ENCODE data around the gene EPB41L3. TPM values are rescaled to one million over a fixed set of nuclear protein-coding genes. Genes with fewer than 3 reads are reported as not detected.

EPB41L3 gene
- total RNA-seq, 3 donors from 2014 or later, result 35.4 to 178 (median 90.5) TPM

DNA sequence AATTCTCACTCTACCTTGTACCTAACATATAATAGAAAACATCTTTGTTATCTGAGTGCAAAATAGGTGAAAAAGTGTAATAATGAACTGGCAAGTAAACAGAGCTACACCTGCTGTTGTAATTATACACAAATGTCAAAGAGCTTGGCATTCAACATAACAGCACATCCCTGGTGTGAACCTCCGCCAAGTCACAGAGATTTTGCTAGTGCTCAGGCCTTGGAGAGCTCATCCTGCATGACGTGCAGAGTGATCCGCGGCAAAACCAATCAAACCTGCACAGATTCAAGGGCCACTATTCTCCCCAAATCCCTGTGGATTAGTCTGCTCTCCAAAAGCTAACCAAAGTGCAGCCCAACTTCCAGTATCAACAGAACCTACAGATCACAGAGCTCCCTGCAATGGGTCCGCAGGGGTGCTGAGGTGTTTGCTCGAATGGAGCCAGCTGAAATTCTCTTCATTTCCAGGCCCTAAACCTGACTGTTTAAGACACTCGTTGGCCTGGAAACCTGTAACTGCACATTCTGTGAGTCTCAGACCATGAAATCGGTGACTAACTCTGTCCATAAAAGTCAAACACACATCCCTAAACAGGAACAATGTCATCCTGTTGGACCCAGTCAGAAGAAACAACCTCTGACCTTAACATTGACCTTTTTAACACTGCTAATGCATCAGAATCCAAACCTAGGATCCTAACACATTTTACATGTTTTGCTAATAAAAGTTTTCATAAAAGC lies 111.8 kb downstream of the EPB41L3 start:
- Histone ChIP-seq H3K4me1 (no peaks in the 10 kb centered on the region), H3K4me3 (no peak overlapping the region), H3K27me3 (no peaks in the 10 kb centered on the region), H3K9me3 (no peaks in the 10 kb centered on the region), H3K36me3 (no peaks in the 10 kb centered on the region), H3K27ac (no peak overlapping the region)
- intact Hi-C loops (cut with DNase I; ENCODE audit: low total_unique reads), result no loop called here
- DNase-seq (ENCODE audit: low spot score in 2 of 2), result no peak
- no peak for TF ChIP-seq POLR2AphosphoS5 (IDR thresholded peaks at IDR 0.05)

DNA sequence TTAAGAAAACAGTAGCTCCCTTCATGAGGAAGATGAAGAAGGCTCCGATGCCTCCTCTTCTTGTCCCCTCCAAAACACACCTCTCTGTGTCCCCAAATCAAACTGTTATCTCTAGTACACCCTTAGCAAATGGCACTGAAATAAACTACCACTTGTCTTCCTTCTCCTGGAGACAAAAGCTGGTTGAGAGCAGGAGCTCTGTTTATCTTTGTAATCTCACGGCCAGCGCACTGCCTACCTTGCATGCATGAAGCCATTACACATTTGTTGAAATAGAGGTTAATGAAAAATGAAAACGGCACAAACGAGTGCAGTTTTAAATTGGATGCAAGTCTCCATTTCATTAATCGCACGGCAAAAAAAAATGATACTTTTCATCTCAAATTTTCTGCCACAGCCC lies 113.7 kb downstream of the EPB41L3 start:
- H3K9me3 ChIP-seq, result no peaks in the 10 kb centered on the region
- H3K4me3 ChIP-seq, result no peak overlapping the region
- H3K27me3 ChIP-seq, result no peaks in the 10 kb centered on the region
- DNase-seq (ENCODE audit: low spot score in 2 of 2), result no peak
- no peaks in the 10 kb centered on the region for H3K36me3 ChIP-seq
- H3K4me1 ChIP-seq, result no peaks in the 10 kb centered on the region
- TF ChIP-seq, protein P1, sequence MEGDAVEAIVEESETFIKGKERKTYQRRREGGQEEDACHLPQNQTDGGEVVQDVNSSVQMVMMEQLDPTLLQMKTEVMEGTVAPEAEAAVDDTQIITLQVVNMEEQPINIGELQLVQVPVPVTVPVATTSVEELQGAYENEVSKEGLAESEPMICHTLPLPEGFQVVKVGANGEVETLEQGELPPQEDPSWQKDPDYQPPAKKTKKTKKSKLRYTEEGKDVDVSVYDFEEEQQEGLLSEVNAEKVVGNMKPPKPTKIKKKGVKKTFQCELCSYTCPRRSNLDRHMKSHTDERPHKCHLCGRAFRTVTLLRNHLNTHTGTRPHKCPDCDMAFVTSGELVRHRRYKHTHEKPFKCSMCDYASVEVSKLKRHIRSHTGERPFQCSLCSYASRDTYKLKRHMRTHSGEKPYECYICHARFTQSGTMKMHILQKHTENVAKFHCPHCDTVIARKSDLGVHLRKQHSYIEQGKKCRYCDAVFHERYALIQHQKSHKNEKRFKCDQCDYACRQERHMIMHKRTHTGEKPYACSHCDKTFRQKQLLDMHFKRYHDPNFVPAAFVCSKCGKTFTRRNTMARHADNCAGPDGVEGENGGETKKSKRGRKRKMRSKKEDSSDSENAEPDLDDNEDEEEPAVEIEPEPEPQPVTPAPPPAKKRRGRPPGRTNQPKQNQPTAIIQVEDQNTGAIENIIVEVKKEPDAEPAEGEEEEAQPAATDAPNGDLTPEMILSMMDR (IDR thresholded peaks at IDR 0.05), result no peak
- TF ChIP-seq POLR2AphosphoS5 (IDR thresholded peaks at IDR 0.05) (no peak), POLR2A (IDR thresholded peaks at IDR 0.05) (no peak)
- no peak overlapping the region for H3K27ac ChIP-seq
- intact Hi-C loops (cut with DNase I; ENCODE audit: low total_unique reads), result no loop called here

DNA sequence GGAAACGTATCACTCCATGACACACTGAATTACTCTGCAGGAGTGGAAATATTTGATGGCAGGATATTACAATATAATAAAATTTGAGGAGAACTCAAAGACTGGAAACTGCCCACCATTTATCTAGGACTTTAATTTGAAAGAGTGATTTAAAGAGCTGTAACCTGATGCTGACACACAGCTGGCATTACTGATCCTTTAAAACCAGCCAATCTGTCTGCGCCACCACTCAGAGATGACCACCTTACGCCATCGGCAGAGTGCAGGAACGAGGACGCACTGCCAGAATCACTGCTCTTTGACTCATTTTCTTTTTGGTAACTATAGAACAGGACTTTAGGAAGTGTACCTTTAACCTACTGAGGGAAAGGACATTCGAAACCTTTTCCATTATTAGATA lies 114.1 kb downstream of the EPB41L3 start:
- intact Hi-C loops (cut with DNase I; ENCODE audit: low total_unique reads), result no loop called here
- Histone ChIP-seq H3K27me3 (no peaks in the 10 kb centered on the region), H3K9me3 (no peaks in the 10 kb centered on the region), H3K4me1 (no peaks in the 10 kb centered on the region), H3K36me3 (no peaks in the 10 kb centered on the region), H3K27ac (no peak overlapping the region), H3K4me3 (no peak overlapping the region)
- no peak for DNase-seq (ENCODE audit: low spot score in 2 of 2)
- TF ChIP-seq POLR2A (IDR thresholded peaks at IDR 0.05) (no peak), POLR2AphosphoS5 (IDR thresholded peaks at IDR 0.05) (no peak)
- TF ChIP-seq, protein P1 (IDR thresholded peaks at IDR 0.05), result no peak

DNA sequence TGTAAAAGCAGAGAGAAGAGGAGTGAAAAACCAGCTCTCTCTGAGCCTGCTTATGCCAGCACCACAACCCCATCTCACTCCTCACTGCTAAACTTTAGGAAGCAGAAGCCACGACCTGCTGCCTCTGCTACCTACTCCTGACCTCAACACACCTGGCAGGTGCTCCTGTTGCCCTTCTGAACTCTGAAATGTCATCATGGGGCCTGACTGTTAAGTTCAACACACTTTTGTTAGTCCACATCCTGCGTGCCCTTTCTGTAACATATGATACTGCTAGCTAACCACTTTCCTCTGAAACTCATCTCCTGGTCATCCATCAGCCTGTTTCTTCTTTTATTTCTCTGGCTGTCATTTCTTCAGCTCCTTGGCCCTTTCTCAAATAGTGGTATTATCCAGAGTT lies 118.1 kb downstream of the EPB41L3 start:
- no peak for DNase-seq (ENCODE audit: low spot score in 2 of 2)
- intact Hi-C loops (cut with DNase I; ENCODE audit: low total_unique reads), result no loop called here

DNA sequence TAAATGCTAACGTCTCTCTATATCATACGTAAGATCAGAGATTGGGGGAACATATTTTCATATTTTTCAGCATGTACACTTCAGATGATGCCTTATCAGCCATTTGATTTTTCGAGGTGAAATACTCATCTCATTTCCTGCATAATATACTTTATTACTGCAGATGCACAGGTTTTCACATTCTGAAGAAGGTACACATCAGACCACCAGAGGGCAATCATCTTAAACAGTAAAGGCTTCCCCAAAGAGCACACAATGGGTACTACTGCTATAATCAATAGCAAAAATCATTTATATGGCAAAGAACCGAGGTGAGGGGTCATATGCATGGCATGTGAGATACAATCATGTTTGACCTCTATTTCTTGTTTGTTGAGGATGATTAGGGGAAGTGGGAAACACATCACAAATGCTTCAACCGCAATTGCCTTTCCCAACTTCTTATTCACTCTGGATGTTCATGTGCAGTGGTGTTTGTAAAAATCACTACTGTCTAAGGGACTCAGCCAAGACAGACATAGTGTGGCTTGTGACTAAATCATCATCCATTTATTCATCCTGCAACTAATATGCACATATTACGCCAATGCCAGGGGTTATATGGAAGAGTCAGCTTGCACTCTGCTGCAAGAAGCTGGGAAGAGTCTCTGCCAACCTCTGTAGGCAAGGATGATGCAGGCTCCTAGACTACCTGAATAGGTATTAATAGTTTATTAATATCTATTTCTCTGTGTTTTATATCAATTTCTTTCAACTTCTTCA lies 118.7 kb downstream of the EPB41L3 start:
- no peak for DNase-seq (ENCODE audit: low spot score in 2 of 2)
- Histone ChIP-seq H3K27ac (no peak overlapping the region), H3K36me3 (no peaks in the 10 kb centered on the region), H3K9me3 (no peaks in the 10 kb centered on the region), H3K27me3 (no peaks in the 10 kb centered on the region), H3K4me1 (no peaks in the 10 kb centered on the region), H3K4me3 (no peak overlapping the region)
- intact Hi-C loops (cut with DNase I; ENCODE audit: low total_unique reads), result no loop called here
- TF ChIP-seq, protein P1 (IDR thresholded peaks at IDR 0.05), result peak in 2 of 3 donors; percentile 21 to 43
- TF ChIP-seq POLR2A (IDR thresholded peaks at IDR 0.05), result no peak

More for the DNA sequence above, 118.1 kb downstream of the EPB41L3 start:
- Histone ChIP-seq H3K4me3 (no peak overlapping the region), H3K27ac (no peak overlapping the region), H3K36me3 (no peaks in the 10 kb centered on the region), H3K27me3 (no peaks in the 10 kb centered on the region), H3K9me3 (no peaks in the 10 kb centered on the region), H3K4me1 (no peaks in the 10 kb centered on the region)
- TF ChIP-seq POLR2A (IDR thresholded peaks at IDR 0.05) (no peak), POLR2AphosphoS5 (IDR thresholded peaks at IDR 0.05) (no peak)
- TF ChIP-seq, protein P1 (IDR thresholded peaks at IDR 0.05), result no peak
